Gastrocnemius medialis (tissue), 4 donors: ENCODE results near the gene BCL10. TPM values are rescaled to one million over a fixed set of nuclear protein-coding genes. Genes with fewer than 3 reads are reported as not detected.

Source experiments
- ATAC-seq, 2 donors: fragments of 150-250 bp; one replicate each; pipeline ENCODE4 v1.9.1; 2016
- DNase-seq, 2 donors: peaks; one replicate each; pipeline ENCODE4 v3.0.0-alpha.2; 2019
- H3K27ac ChIP-seq, 4 donors: fragments of 200-600 bp; sonication (generic); 1 replicate in 1 of 4; 2 replicates in 3 of 4; pipeline ENCODE4 v1.5.1; 2016 to 2018; ENCODE audit warnings: mild to moderate bottlenecking in 2 of 4, moderate library complexity in 1 of 4
- H3K27me3 ChIP-seq, 3 donors: fragments of 200-600 bp; sonication (generic) in 2 of 3; 1 replicate in 1 of 3; 2 replicates in 2 of 3; pipeline versions ENCODE4 v1.5.1 to v1.6.0; 2016 to 2019; ENCODE audit warnings: mild to moderate bottlenecking in 1 of 3, moderate library complexity in 1 of 3
- H3K36me3 ChIP-seq, 2 donors: fragments of 200-600 bp; sonication (generic) in 1 of 2; one replicate each; pipeline ENCODE4 v1.5.1; 2017 to 2018
- H3K4me1 ChIP-seq, 2 donors: fragments of 200-600 bp; sonication (generic) in 1 of 2; one replicate each; pipeline ENCODE4 v1.5.1; 2016 to 2017; ENCODE audit warnings: mild to moderate bottlenecking in 2 of 2
- H3K4me3 ChIP-seq, 4 donors: fragments of 200-600 bp; sonication (generic) in 3 of 4; 1 replicate in 1 of 4; 2 replicates in 3 of 4; pipeline ENCODE4 v1.5.1; 2016 to 2019; ENCODE audit warnings: mild to moderate bottlenecking in 2 of 4
- H3K9me3 ChIP-seq, 3 donors: fragments of 200-600 bp; sonication (generic) in 2 of 3; 1 replicate in 1 of 3; 2 replicates in 2 of 3; pipeline ENCODE4 v1.5.1; 2016 to 2019
- POLR2A ChIP-seq, 2 donors: fragments of 450-650 bp; IDR thresholded peaks; one replicate each; pipeline ENCODE4 v1.6.1; 2017; ENCODE audit warnings: antibody characterized with exemption in 2 of 2, mild to moderate bottlenecking in 2 of 2, moderate library complexity in 2 of 2
- in situ Hi-C, 4 donors: fragments of 200-750 bp; cut with MboI; loops; one replicate each; pipeline versions ENCODE4 v1.15.0 to v1.8.0; 2017; ENCODE audit warnings: low sequenced_read_pairs in 4 of 4
- intact Hi-C: fragments of 100-400 bp; cut with DNase I; formaldehyde crosslinking; loops from one replicate; pipeline ENCODE4 v1.15.1; 2023; ENCODE audit warnings: low total_unique reads
- total RNA-seq, 4 donors: library from RNA; depleted of rRNA; stranded (reverse); fragments of >200 nt; gene quantifications; one replicate each; pipeline versions ENCODE4 v1.1.0 to v1.2.3, GENCODE V29; 2016
- TF ChIP-seq, protein P1 (sequence below), 5 experiments: fragments of 450-650 bp in 3 of 5; fragments of 200-600 bp in 2 of 5; sonication (generic) in 2 of 5; IDR thresholded peaks in 4 of 5; conservative IDR thresholded peaks in 1 of 5; 1 replicate in 4 of 5; 2 replicates in 1 of 5; pipeline ENCODE4 v1.5.1; 2016 to 2019; ENCODE audit warnings: antibody characterized with exemption in 5 of 5, mild to moderate bottlenecking in 3 of 5, moderate library complexity in 3 of 5

Gene BCL10
- total RNA-seq, 4 donors from 2014 or later: 4.3 to 6.4 (median 5.4) TPM

- H3K36me3 ChIP-seq: peaks cover 0 to 31% of the 10 kb centered on the region in 2 donors
These were observed 12.3 kb downstream of the BCL10 start for GRCh38 chr1:85264150-85264549.

DNA sequence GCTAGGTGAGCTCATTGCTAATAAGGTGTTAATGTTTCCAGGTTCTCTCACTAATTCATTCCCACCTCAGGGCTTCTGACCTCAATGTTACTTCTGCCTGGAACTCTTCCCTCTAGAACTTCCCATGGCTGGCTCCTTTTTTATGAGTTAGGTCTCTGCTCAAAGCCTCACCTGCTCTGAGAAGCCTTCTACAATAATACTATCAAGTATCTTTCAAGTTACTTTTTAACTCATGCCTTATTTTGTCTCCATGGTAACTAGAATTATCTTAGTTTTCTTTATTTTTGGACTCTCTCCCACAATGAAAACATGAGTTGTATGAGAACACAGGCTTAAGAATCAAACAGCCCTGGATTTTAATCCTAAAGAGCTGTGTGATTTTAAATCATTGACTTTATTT lies 13.4 kb downstream of the BCL10 start:
- H3K9me3 ChIP-seq: no peaks in the 10 kb centered on the region
- no peak overlapping the region for H3K4me3 ChIP-seq
- no peaks in the 10 kb centered on the region for H3K27me3 ChIP-seq
- peaks cover 12 to 13% of the 10 kb centered on the region in 2 donors for H3K4me1 ChIP-seq
- DNase-seq (no peak), ATAC-seq (no peak)
- no peak for TF ChIP-seq POLR2A (IDR thresholded peaks at IDR 0.05)
- TF ChIP-seq, protein P1, sequence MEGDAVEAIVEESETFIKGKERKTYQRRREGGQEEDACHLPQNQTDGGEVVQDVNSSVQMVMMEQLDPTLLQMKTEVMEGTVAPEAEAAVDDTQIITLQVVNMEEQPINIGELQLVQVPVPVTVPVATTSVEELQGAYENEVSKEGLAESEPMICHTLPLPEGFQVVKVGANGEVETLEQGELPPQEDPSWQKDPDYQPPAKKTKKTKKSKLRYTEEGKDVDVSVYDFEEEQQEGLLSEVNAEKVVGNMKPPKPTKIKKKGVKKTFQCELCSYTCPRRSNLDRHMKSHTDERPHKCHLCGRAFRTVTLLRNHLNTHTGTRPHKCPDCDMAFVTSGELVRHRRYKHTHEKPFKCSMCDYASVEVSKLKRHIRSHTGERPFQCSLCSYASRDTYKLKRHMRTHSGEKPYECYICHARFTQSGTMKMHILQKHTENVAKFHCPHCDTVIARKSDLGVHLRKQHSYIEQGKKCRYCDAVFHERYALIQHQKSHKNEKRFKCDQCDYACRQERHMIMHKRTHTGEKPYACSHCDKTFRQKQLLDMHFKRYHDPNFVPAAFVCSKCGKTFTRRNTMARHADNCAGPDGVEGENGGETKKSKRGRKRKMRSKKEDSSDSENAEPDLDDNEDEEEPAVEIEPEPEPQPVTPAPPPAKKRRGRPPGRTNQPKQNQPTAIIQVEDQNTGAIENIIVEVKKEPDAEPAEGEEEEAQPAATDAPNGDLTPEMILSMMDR (IDR thresholded peaks at IDR 0.05 in 4 of 5, conservative IDR thresholded peaks at IDR 0.05 in 1 of 5): no peak
- peaks cover 0 to 29% of the 10 kb centered on the region in 2 donors for H3K36me3 ChIP-seq
- intact Hi-C loops (no loop called here), in situ Hi-C loops (loop anchor here in 2 of 4 donors (5.0 to 25.0 kb wide), 3 partner anchors 316 to 576 kb away; partner anchors contain the start of gene SSX2IP (in 1 of the 2))
- no peak overlapping the region for H3K27ac ChIP-seq

More at GRCh38 chr1:85264150-85264549, 12.3 kb downstream of the BCL10 start:
- in situ Hi-C loops: loop anchor here in 2 of 4 donors (5.0 to 25.0 kb wide), 3 partner anchors 317 to 577 kb away; partner anchors contain the start of gene SSX2IP (in 1 of the 2)
- Histone ChIP-seq H3K27ac (no peak overlapping the region), H3K27me3 (no peaks in the 10 kb centered on the region), H3K4me3 (no peak overlapping the region), H3K9me3 (no peaks in the 10 kb centered on the region), H3K4me1 (peaks cover 4 to 6% of the 10 kb centered on the region in 2 donors)
- TF ChIP-seq, protein P1 (IDR thresholded peaks at IDR 0.05 in 4 of 5, conservative IDR thresholded peaks at IDR 0.05 in 1 of 5): no peak
- TF ChIP-seq POLR2A (IDR thresholded peaks at IDR 0.05): no peak
- no peak for DNase-seq
- intact Hi-C loops: no loop called here
- ATAC-seq: no peak

DNA sequence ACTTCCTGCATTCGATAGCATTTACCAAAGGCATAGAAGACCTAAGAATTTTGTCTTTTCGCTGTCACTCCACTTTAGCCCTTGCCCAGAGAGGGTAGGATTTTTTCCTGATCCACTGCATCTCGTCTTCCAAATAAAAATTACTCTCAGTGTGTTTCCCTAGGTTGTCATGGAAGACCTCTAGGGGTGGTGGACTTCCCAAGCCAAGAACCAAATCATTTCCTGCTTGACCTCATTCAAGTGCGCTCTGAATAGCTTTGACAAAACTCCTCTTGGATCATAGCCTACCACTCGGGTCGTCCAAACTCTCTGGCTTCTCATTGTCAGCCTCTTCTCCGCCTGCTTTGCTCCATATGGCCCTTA lies 16.5 kb downstream of the BCL10 start:
- ATAC-seq (peak; percentile 48 to 53), DNase-seq (no peak)
- no peaks in the 10 kb centered on the region for H3K9me3 ChIP-seq
- H3K36me3 ChIP-seq: peaks cover 0 to 28% of the 10 kb centered on the region in 2 donors
- no peaks in the 10 kb centered on the region for H3K27me3 ChIP-seq
- intact Hi-C loops: loop anchor here (1.0 to 2.0 kb wide), 4 partner anchors 15 to 316 kb away; partner anchors contain the start of gene SYDE2
- peak overlapping the region; percentile 91 to 96 (median 92) for H3K4me3 ChIP-seq
- H3K4me1 ChIP-seq: peaks cover 13 to 21% of the 10 kb centered on the region in 2 donors
- in situ Hi-C loops: loop anchor here (5.0 to 25.0 kb wide), 5 partner anchors 145 to 573 kb away; partner anchors contain the start of gene SSX2IP (in 1 of the 4)
- TF ChIP-seq, protein P1 (IDR thresholded peaks at IDR 0.05 in 4 of 5, conservative IDR thresholded peaks at IDR 0.05 in 1 of 5): peak in 4 of 5 experiments; percentile 3 to 23 (median 7)
- TF ChIP-seq POLR2A (IDR thresholded peaks at IDR 0.05): no peak
- H3K27ac ChIP-seq: peak overlapping the region; percentile 87 to 93 (median 90)

- DNase-seq (peak; percentile 87 to 92), ATAC-seq (peak; percentile 94 to 96)
- Histone ChIP-seq H3K36me3 (peaks cover 0 to 31% of the 10 kb centered on the region in 2 donors), H3K9me3 (no peaks in the 10 kb centered on the region), H3K4me3 (peak within 1 kb of the TSS; percentile 91 to 96 (median 92)), H3K4me1 (peaks cover 13 to 21% of the 10 kb centered on the region in 2 donors), H3K27me3 (no peaks in the 10 kb centered on the region), H3K27ac (peak within 1 kb of the TSS; percentile 87 to 93 (median 90))
- TF ChIP-seq POLR2A (IDR thresholded peaks at IDR 0.05): peak; percentile 62 to 74
- TF ChIP-seq, protein P1 (IDR thresholded peaks at IDR 0.05 in 4 of 5, conservative IDR thresholded peaks at IDR 0.05 in 1 of 5): peak; percentile 95 to 100 (median 97)
- in situ Hi-C loops (loop anchor here (5.0 to 25.0 kb wide), 4 partner anchors 145 to 572 kb away; partner anchors contain the start of gene SSX2IP (in 1 of the 4)), intact Hi-C loops (loop anchor here (1.0 to 2.0 kb wide), 4 partner anchors 16 to 315 kb away; partner anchors contain the start of gene SYDE2)
These were observed 17.1 kb downstream of the BCL10 start, which contains the start of gene C1orf52 for GRCh38 chr1:85259118-85259911. Gene C1orf52 (minus strand): TSS chr1:85259662. CDS start chr1:85259633, 29 bp downstream.
